Pancreas (tissue), 10 donors: ENCODE results near the gene ELP4. TPM values are rescaled to one million over a fixed set of nuclear protein-coding genes. Genes with fewer than 3 reads are reported as not detected.

Experiments used
- ATAC-seq, 4 donors: fragments of 200-7000 bp; cut with Tn5 transposase; one replicate each; pipeline versions ENCODE4 v1.8.0 to v1.9.1; 2020; ENCODE audit warnings: mild to moderate bottlenecking in 4 of 4, moderate library complexity in 4 of 4
- DNase-seq, 6 donors: peaks; one replicate each; pipeline ENCODE4 v3.0.0-alpha.2; 2020
- FAIRE-seq: peaks from 2 replicates; lab custom pipeline; 2012; peaks lifted over from hg19 to GRCh38; lab: Jason Lieb, UNC
- H3K27ac ChIP-seq, 4 donors: fragments of 200-600 bp; sonication (generic); 1 replicate in 3 of 4; 2 replicates in 1 of 4; pipeline versions ENCODE4 v1.5.0 to v1.8.0; 2020
- H3K27me3 ChIP-seq, 4 donors: fragments of 200-600 bp; one replicate each; pipeline ENCODE4 v1.8.0; 2021
- H3K36me3 ChIP-seq, 3 donors: fragments of 200-600 bp; sonication (generic) in 1 of 3; one replicate each; pipeline versions ENCODE4 v1.5.0 to v1.8.0; 2020 to 2021
- H3K4me1 ChIP-seq, 3 donors: fragments of 200-600 bp; one replicate each; pipeline ENCODE4 v1.8.0; 2021
- H3K4me3 ChIP-seq, 4 donors: fragments of 200-600 bp; sonication (generic) in 2 of 4; one replicate each; pipeline versions ENCODE4 v1.5.0 to v1.8.0; 2020 to 2021
- H3K9me3 ChIP-seq, 4 donors: fragments of 200-600 bp; one replicate each; pipeline ENCODE4 v1.8.0; 2021
- CTCF ChIP-seq, 4 donors: fragments of 200-600 bp; sonication (generic) in 3 of 4; IDR thresholded peaks; one replicate each; pipeline versions ENCODE4 v1.5.0 to v1.8.0; 2021; ENCODE audit warnings: antibody characterized with exemption in 4 of 4
- WGBS, 2 donors: extraction: QIAGEN DNeasy Blood & Tissue Kit; methylation state at CpG; one replicate each; pipeline ENCODE4 v1.1.7; 2013; 5-methylcytosine and 5-hydroxymethylcytosine counted together
- intact Hi-C, 3 donors: fragments of 100-400 bp; cut with DNase I; formaldehyde crosslinking; loops; one replicate each; pipeline versions ENCODE4 v1.11.1 to v1.14.2; 2022
- polyA plus RNA-seq, 2 donors: library from polyadenylated mRNA; stranded (reverse); fragments of 200-250 nt; gene quantifications; one replicate each; pipeline ENCODE4 v1.2.3, GENCODE V29; 2013
- total RNA-seq, 6 donors: library from RNA; stranded (reverse); fragmentation: NEBNext Ultra II Directional in 4 of 6; extraction: Animal tissue kit (Norgen Biotek cat#: 25700) in 4 of 6; gene quantifications; one replicate each; pipeline versions ENCODE4 v1.2.1 to v1.2.4, GENCODE V29; 2021 to 2023
- donor health status: healthy with polysubstance abuse.
- donor health status: DM: no; HTN: no; CAD: no; lungs with moderate emphysema.
- donor health status: DM: no; HTN: no; CAD: no.
- donor health status: control.
- donor health status: control.
- donor health status: Bipolar disorder and iron deficiency.
- donor health status: DM: yes; HTN: yes; CAD: no.
- donor health status: DM: no; HTN: no; CAD: no.
- donor health status: DM: no; HTN: no; CAD: no.
- donor health status: DM: yes; HTN: yes; CAD: no.

ELP4 gene
- total and polyA plus RNA-seq, 8 donors = 8.7 to 13.2 (median 9.9) TPM

DNA sequence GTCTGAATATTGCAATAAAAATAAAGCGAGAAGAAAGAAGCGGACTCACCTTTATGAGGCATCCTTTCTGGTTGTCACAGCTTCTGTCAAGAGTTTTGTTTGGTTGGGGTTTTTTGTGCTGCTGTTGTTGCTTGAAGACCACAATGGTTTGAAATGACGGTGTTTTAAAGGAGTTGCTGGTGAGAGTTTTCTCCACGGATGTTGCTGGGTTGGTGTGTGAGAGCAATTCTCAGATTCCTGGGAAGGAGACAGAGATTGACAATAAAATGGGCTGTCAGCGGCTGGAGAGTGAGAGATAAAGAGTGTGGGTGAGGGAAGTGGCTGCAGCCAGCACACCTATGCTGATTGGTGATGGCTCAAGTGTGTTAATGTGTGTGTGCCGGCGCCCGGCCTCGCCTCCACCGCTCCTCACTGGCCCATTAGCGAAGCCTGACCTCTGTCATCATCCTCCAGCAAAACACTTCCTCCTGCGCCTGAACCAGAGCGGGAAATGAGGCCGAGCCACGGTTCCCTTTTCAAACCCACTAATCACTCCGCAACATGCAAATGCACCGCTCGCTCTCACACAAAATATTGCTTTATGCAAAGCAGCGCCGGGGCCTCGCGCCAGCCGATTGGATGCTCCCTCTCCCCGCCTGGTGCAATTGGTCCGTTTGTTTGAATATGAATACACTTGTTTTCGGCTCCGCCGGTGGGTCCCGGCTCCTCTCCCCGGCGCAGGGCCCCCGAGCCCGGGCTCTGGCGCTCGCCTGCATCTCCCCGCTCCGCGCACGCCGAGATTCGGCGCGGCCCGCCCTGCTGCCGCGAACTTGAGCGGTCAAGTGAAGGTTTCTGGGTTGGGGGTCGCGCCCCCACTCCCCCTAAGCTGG is 301.4 kb downstream of the ELP4 start, which contains the start of gene PAX6:
TSS of gene PAX6 (minus strand) at position 544 of the 869 bp plus-strand sequence. CDS start 4,911 bp downstream, outside the sequence.
- ATAC-seq (peak; percentile 35 to 72 (median 53)), DNase-seq (peak in 4 of 6 donors; percentile 27 to 71 (median 56)), FAIRE-seq (no peak)
- no peak for TF ChIP-seq CTCF (IDR thresholded peaks at IDR 0.05)
- Histone ChIP-seq H3K9me3 (no peaks in the 10 kb centered on the region), H3K4me1 (peaks cover 9 to 27% (median 12%) of the 10 kb centered on the region in 3 donors), H3K36me3 (no peaks in the 10 kb centered on the region), H3K27ac (peak within 1 kb of the TSS in 1 of 4 donors; percentile 24), H3K4me3 (peak within 1 kb of the TSS; percentile 23 to 59 (median 32)), H3K27me3 (peaks cover 13 to 72% (median 32%) of the 10 kb centered on the region in 4 donors)
- intact Hi-C loops = no loop called here
- WGBS, 2 donors = 6 to 8% methylated on average over 48 to 49 of the region's 49 CpGs

DNA sequence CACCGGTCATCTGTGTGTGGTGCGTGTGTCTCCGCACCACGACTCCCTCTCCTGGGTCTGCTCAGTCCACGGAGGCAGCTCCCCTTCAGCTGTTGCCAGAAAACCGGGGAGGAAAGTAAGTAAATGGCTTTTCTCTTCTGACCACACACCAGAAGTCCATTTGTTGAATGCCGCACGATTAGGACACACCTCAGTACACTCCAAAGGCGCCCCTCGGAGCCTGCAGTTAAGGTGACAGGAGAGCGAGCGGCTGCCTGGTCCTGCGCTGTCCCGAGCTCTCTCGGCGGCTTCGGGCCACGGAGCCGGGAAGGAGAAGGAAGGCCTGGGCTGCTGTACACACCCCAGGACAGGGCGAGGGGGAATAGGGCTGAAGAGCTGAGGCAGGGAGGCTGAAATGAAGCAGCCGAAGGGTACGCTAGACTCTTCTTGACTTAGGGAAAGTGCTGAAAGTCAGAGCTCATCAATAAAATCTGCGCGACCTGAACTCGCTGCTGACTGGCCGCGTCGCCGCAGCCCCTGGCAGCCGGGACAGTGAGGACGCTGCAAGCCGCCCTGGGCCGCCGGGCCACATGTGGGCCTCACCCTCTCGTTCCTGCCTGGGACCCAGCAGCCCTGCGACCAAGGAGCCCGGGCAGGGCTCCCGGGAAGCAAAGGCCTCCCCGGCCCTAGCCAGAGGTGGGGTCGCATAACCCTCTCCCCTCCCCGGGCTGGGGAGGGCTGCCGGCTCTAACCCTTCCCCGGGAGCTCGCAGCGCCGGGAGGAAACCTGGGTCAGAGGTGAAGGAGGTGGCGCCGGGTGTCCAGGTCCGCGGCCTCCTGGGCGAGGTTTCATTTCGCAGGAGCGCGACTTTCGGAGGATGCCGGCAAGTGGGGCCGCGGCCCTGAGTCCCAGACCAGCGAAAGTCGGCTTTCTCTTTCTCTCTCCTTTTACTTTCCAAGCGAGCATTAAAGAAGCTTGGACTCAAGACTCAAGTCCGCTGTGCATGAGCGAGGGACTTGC is 303.1 kb downstream of the ELP4 start:
- 6% methylated on average over 55 to 63 of the region's 63 CpGs for WGBS, 2 donors
- no peak for TF ChIP-seq CTCF (IDR thresholded peaks at IDR 0.05)
- DNase-seq (peak in 2 of 6 donors; percentile 68 to 75), FAIRE-seq (no peak), ATAC-seq (peak; percentile 6 to 35 (median 17))
- intact Hi-C loops = no loop called here
- Histone ChIP-seq H3K36me3 (no peaks in the 10 kb centered on the region), H3K4me3 (peak overlapping the region in 3 of 4 donors; percentile 31 to 57 (median 46)), H3K4me1 (peaks cover 16 to 42% (median 24%) of the 10 kb centered on the region in 3 donors), H3K9me3 (no peaks in the 10 kb centered on the region), H3K27ac (peak overlapping the region in 1 of 4 donors; percentile 7), H3K27me3 (peaks cover 9 to 71% (median 29%) of the 10 kb centered on the region in 4 donors)

GRCh38 chr11:31813391-31814175 is 304.0 kb downstream of the ELP4 start:
- 8 to 10% methylated on average over 33 to 35 of the region's 35 CpGs for WGBS, 2 donors
- peaks cover 16 to 46% (median 24%) of the 10 kb centered on the region in 3 donors for H3K4me1 ChIP-seq
- H3K4me3 ChIP-seq = peak overlapping the region in 2 of 4 donors; percentile 46 to 57
- DNase-seq (peak in 1 of 6 donors; percentile 72), FAIRE-seq (no peak), ATAC-seq (no peak)
- intact Hi-C loops = no loop called here
- TF ChIP-seq CTCF (IDR thresholded peaks at IDR 0.05) = no peak
- H3K27me3 ChIP-seq = peaks cover 7 to 72% (median 23%) of the 10 kb centered on the region in 4 donors
- H3K36me3 ChIP-seq = no peaks in the 10 kb centered on the region
- no peaks in the 10 kb centered on the region for H3K9me3 ChIP-seq
- no peak overlapping the region for H3K27ac ChIP-seq

DNA sequence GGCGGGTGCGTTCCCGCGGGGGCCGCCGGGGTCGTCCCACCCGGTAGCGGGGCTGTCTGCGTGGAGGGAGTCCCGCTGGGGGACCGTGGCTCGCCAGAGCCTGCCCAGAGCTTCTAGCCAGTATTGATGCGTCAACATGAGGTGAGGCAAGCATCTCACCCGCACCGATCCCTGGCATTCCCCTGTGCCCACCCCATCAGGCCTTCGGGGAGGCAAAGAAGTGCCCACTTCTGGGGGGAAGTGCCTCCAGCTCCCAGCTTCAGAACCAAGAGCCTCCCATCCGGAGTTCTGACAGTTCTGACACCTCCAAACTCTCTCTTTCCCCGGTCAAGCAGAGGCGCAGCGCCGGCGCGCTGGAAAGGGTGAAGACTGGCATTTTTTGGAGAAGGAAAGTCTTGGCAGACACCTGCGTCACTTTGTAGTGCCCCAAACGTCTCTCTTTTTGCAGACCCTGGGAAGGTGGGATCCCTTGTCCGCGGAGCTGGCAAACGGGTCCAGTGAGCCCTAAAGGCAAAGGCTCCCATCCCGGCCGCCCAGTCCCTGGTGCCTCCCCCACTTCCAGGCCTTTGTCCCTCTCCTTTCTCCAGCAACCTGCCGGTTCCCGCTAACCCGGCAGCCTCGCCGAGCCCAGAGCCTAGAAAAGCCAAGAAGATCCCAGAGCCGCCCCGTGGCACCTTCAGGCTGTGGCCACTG is 304.8 kb downstream of the ELP4 start:
- Histone ChIP-seq H3K9me3 (no peaks in the 10 kb centered on the region), H3K27me3 (peaks cover 4 to 70% (median 20%) of the 10 kb centered on the region in 4 donors), H3K36me3 (no peaks in the 10 kb centered on the region), H3K4me1 (peaks cover 16 to 46% (median 24%) of the 10 kb centered on the region in 3 donors), H3K4me3 (peak overlapping the region in 1 of 4 donors; percentile 57), H3K27ac (peak overlapping the region in 1 of 4 donors; percentile 28)
- TF ChIP-seq CTCF (IDR thresholded peaks at IDR 0.05) = no peak
- FAIRE-seq = no peak
- intact Hi-C loops = no loop called here
- 7 to 8% methylated on average over 38 of the region's 38 CpGs for whole genome bisulfite sequencing, 2 donors
- DNase-seq = peak in 2 of 6 donors; percentile 65 to 75
- no peak for ATAC-seq
